AG09319 (cell line): ENCODE data around the gene TAF11L2.
"Not testable (repeated sequence)": the region's sequence is repeated elsewhere in the genome, so short reads cannot be mapped to it uniquely, and the experiment has no call there.

Experiments used
- DNase-seq: peaks from one replicate; pipeline ENCODE4 v3.0.0-alpha.2; 2010; ENCODE audit warnings: low read depth; ENCODE audit errors: extremely low read depth
- TF ChIP-seq, protein P1 (sequence below): IDR thresholded peaks from 2 replicates; pipeline ENCODE4 v1.5.1; 2011; ENCODE audit warnings: low read depth, mild to moderate bottlenecking, inconsistent platforms, low read length, moderate library complexity

Gene TAF11L2

DNA sequence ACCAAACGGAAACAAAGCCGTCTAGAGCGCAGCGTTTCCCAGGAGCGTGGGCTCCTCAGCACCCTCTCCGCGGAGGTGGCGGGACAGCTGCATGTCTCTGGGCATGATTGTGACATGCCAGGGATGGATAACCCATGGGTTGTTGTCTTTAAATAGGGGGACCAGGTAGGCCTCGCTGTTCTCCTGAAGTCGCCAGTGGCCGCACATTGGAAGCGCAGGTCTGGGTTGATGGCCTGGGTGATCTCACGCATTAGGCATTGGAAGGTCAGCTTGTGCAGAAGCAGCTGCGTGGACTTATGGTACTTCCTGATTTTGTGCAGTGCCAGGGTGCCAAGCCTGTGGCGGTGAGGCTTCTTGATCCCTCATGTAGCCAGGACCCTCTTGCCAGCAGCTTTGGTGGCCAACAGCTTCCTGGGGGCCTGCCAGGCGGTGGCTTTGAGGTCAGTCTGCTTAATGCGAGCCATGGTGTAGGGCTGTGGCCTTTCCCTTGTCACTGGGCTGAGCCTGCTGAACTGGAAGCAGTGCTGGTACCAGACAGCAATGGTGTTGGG, 13.8 kb downstream of the TAF11L2 start:
- TF ChIP-seq, protein P1, sequence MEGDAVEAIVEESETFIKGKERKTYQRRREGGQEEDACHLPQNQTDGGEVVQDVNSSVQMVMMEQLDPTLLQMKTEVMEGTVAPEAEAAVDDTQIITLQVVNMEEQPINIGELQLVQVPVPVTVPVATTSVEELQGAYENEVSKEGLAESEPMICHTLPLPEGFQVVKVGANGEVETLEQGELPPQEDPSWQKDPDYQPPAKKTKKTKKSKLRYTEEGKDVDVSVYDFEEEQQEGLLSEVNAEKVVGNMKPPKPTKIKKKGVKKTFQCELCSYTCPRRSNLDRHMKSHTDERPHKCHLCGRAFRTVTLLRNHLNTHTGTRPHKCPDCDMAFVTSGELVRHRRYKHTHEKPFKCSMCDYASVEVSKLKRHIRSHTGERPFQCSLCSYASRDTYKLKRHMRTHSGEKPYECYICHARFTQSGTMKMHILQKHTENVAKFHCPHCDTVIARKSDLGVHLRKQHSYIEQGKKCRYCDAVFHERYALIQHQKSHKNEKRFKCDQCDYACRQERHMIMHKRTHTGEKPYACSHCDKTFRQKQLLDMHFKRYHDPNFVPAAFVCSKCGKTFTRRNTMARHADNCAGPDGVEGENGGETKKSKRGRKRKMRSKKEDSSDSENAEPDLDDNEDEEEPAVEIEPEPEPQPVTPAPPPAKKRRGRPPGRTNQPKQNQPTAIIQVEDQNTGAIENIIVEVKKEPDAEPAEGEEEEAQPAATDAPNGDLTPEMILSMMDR, result no peak
- DNase-seq, result no peak

DNA sequence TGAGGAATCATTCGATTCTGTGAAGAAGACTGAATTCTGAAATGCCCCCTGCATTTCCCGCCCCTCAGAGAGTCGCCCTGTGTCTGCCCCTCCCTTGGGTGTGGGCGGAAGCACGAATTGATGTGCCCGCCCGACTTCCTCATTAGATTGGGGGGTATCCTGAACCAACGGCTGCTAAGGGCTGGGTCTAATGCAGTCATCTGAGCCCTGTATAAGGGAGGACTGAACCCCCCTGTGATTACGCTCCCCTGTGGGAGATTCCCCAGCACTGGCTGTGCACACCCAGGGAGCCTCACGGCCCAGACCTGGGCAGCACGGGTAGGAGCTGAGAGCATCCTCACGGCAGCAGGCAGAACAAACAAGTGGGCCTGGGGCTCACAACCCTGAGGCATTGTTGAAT, 19.5 kb downstream of the TAF11L2 start:
- not testable (repeated sequence) for DNase-seq

- DNase-seq, result not testable (repeated sequence)
Measured at GRCh38 chr5:17518067-17518466, 20.0 kb downstream of the TAF11L2 start, which contains the start of gene TAF11L3. TAF11L3 (plus strand) TSS chr5:17518367.

- not testable (repeated sequence) for DNase-seq
Measured at GRCh38 chr5:17519508-17519907, 21.5 kb downstream of the TAF11L2 start.

DNA sequence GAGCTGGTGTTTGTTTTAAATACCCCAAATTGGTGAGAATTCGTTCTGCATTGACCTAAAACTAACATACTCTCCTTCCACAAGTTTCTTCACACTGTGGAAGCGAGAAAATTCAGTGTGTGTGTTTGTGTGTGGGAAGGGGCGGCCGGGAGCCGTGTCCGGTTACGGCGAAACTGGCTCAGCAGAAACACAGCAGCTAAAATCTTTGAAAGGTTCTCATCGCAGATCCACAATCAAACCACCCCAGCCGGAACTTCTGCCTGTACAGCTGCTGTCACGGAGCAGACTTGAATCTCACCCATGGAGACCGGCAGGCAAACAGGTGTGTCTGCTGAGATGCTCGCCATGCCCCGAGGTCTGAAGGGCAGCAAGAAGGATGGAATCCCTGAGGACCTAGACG, 23.5 kb downstream of the TAF11L2 start, which contains the start of gene TAF11L4:
Gene TAF11L4, plus strand, starts transcription at position 301 of the 400 bp plus-strand sequence.
- not testable (repeated sequence) for DNase-seq

DNA sequence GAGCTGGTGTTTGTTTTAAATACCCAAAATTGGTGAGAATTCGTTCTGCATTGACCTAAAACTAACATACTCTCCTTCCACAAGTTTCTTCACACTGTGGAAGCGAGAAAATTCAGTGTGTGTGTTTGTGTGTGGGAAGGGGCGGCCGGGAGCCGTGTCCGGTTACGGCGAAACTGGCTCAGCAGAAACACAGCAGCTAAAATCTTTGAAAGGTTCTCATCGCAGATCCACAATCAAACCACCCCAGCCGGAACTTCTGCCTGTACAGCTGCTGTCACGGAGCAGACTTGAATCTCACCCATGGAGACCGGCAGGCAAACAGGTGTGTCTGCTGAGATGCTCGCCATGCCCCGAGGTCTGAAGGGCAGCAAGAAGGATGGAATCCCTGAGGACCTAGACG, 26.9 kb downstream of the TAF11L2 start, which contains the start of gene TAF11L5:
Gene TAF11L5, plus strand, starts transcription at position 301 of the 400 bp plus-strand sequence.
- not testable (repeated sequence) for DNase-seq

DNA sequence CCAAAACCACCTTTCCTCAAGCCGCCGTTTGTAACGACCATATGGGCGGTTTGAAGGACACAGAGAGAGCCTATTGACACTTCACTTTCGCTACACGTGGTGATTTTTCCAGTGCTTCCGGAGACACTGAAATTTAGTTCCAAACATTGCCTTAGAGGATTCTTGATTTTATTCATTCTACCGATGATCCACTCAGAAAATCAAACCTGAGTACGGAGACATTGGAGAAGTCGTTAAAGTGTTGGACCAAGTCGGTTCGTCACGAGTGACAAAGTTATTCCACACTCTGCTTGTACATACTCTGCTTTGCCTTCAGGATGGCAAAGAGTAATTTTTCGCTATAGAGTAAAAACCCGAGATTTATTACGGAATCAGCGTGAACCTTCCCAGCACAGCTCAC, 28.5 kb downstream of the TAF11L2 start:
- not testable (repeated sequence) for DNase-seq

DNA sequence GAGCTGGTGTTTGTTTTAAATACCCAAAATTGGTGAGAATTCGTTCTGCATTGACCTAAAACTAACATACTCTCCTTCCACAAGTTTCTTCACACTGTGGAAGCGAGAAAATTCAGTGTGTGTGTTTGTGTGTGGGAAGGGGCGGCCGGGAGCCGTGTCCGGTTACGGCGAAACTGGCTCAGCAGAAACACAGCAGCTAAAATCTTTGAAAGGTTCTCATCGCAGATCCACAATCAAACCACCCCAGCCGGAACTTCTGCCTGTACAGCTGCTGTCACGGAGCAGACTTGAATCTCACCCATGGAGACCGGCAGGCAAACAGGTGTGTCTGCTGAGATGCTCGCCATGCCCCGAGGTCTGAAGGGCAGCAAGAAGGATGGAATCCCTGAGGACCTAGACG, 30.3 kb downstream of the TAF11L2 start, which contains the start of gene TAF11L6:
Gene TAF11L6, plus strand, starts transcription at position 301 of the 400 bp plus-strand sequence.
- not testable (repeated sequence) for DNase-seq
